Measurements from ENCODE around the gene ATOH7. TPM values are rescaled to one million over a fixed set of nuclear protein-coding genes. Genes with fewer than 3 reads are reported as not detected.

Gene ATOH7
- total RNA-seq, 1 experiment from 2014 or later: not detected

DNA sequence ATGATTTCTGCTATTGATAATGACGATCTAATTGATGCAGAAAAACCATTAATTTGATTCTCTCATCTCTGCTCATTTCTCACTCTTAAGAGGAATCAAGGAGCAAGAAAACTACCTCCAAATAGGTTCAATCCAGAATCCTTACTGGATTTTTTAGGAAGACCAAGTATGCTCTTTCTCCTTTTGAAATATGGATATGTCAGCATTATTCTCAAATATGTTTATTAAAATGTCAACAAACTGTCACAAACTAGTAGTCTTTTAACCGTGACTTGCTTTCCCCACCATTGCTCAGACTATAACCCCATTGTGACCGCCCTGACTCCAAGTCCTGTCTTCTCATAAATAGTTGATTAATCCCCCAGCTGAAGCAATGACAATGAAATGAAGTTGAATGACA is 1.1 kb upstream of the ATOH7 start:
- Histone ChIP-seq H2AFZ (no peak overlapping the region), H3K79me2 (ENCODE audit: low read depth) (no peaks in the 10 kb centered on the region), H3K27me3 (ENCODE audit: insufficient read depth, low read depth) (no peaks in the 10 kb centered on the region), H3K4me1 (replicated peaks; ENCODE audit: insufficient read depth) (peaks cover 15% of the 10 kb centered on the region), H3K9me3 (ENCODE audit: insufficient read depth, low read depth) (no peaks in the 10 kb centered on the region), H4K20me1 (ENCODE audit: insufficient read depth) (no peaks in the 10 kb centered on the region), H3K4me3 (no peak overlapping the region), H3K4me2 (no peak overlapping the region), H3K9me2 (ENCODE audit: insufficient read depth) (no peaks in the 10 kb centered on the region), H3F3A (ENCODE audit: insufficient read depth, low read depth) (no peaks in the 10 kb centered on the region), H3K36me3 (ENCODE audit: low read depth) (no peaks in the 10 kb centered on the region), H3K27ac (no peak overlapping the region)
- DNase-seq: no peak
- ChIA-PET CTCF (no interaction called here), POLR2A (ENCODE audit: unreplicated experiment) (no interaction called here)
- BruUV-seq (replicated peaks): no TSS peak
- intact Hi-C loops (cut with micrococcal nuclease; ENCODE audit: unreplicated experiment): no loop called here
- TF ChIP-seq EZH2 (IDR thresholded peaks at IDR 0.05; ENCODE audit: low read depth): no peak
- TF ChIP-seq CTCF (conservative IDR thresholded peaks at IDR 0.05): no peak

DNA sequence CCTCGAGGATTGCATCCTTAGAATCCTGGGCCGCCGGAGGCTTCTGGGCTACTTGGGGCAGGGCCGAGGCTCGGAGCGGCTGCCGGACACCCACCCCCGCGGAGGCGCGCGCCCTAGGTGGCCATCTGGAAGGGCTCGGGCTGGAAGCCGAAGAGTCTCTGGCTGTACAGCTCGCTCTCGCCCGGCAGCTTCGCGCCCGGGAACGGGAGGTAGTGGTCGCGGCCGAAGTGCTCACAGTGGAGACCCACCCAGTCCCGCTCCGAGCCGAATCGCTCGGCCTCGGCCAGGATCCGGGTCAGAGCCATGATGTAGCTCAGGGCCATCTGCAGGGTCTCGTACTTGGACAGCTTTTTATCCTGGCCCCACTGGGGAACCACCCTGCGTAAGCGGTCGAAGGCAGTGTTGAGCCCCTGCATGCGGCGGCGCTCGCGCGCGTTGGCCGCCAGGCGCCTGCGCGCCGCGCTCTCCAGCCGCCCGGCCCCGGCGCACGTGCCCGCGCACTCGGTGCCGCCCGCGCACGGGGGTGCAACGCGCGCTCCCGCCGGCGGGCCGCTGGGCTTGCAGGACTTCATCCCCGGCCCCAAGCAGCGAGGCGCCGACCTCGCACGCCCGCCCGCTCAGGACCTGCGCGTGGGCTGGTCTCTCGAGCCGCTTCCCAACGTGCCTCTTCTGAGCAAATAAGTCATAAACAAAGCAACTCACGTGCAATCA is 652 bp downstream of the ATOH7 start:
- H3F3A ChIP-seq (ENCODE audit: insufficient read depth, low read depth): no peaks in the 10 kb centered on the region

GRCh38 chr10:68230268-68230667 is 1.6 kb downstream of the ATOH7 start:
- no peak for DNase-seq
- ChIA-PET POLR2A (ENCODE audit: unreplicated experiment) (no interaction called here), CTCF (interaction anchor here (1.6 kb wide), 2 partner anchors 18 to 23 kb away, joined by 3 to 4 read pairs; no protein-coding TSS in a partner anchor)
- Histone ChIP-seq H2AFZ (no peak overlapping the region), H3K4me3 (no peak overlapping the region; the same call in 1 of the 2 replicates), H4K20me1 (ENCODE audit: insufficient read depth) (no peaks in the 10 kb centered on the region), H3K36me3 (ENCODE audit: low read depth) (no peaks in the 10 kb centered on the region), H3K4me1 (replicated peaks; ENCODE audit: insufficient read depth) (peaks cover 15% of the 10 kb centered on the region), H3K9me3 (ENCODE audit: insufficient read depth, low read depth) (no peaks in the 10 kb centered on the region), H3K79me2 (ENCODE audit: low read depth) (no peaks in the 10 kb centered on the region), H3F3A (ENCODE audit: insufficient read depth, low read depth) (no peaks in the 10 kb centered on the region), H3K9me2 (ENCODE audit: insufficient read depth) (no peaks in the 10 kb centered on the region), H3K27ac (no peak overlapping the region), H3K4me2 (peak overlapping the region; percentile 83), H3K27me3 (ENCODE audit: insufficient read depth, low read depth) (no peaks in the 10 kb centered on the region)
- TF ChIP-seq CTCF (conservative IDR thresholded peaks at IDR 0.05) (no peak), EZH2 (IDR thresholded peaks at IDR 0.05; ENCODE audit: low read depth) (no peak)
- BruUV-seq (replicated peaks): no TSS peak
- intact Hi-C loops (cut with micrococcal nuclease; ENCODE audit: unreplicated experiment): no loop called here

More for the DNA sequence above, 652 bp downstream of the ATOH7 start:
- TF ChIP-seq CTCF (conservative IDR thresholded peaks at IDR 0.05): no peak; the same call in 1 of the 2 replicates
- no peak for TF ChIP-seq EZH2 (IDR thresholded peaks at IDR 0.05; ENCODE audit: low read depth)
- TSS peak; percentile 69 for BruUV-seq (replicated peaks)
- CTCF ChIA-PET: interaction anchor here (1.6 kb wide), 2 partner anchors 19 to 24 kb away, joined by 3 to 4 read pairs; no protein-coding TSS in a partner anchor
- H3K36me3 ChIP-seq (ENCODE audit: low read depth): no peaks in the 10 kb centered on the region
- no peaks in the 10 kb centered on the region for H3K9me2 ChIP-seq (ENCODE audit: insufficient read depth)
- intact Hi-C loops (cut with micrococcal nuclease; ENCODE audit: unreplicated experiment): no loop called here
- DNase-seq: peak; percentile 39 to 75
- POLR2A ChIA-PET (ENCODE audit: unreplicated experiment): interaction anchor here (0.6 kb wide), 1 partner anchor 178 kb away, joined by 3 read pairs; no protein-coding TSS in a partner anchor
- H3K9me3 ChIP-seq (ENCODE audit: insufficient read depth, low read depth): no peaks in the 10 kb centered on the region
- H3K27ac ChIP-seq: no peak overlapping the region
- peak overlapping the region; percentile 96 for H2AFZ ChIP-seq
- H3K4me3 ChIP-seq: peak overlapping the region; percentile 56
- H4K20me1 ChIP-seq (ENCODE audit: insufficient read depth): no peaks in the 10 kb centered on the region
- peaks cover 15% of the 10 kb centered on the region for H3K4me1 ChIP-seq (replicated peaks; ENCODE audit: insufficient read depth)
- H3K79me2 ChIP-seq (ENCODE audit: low read depth): no peaks in the 10 kb centered on the region
- peak overlapping the region; percentile 83 for H3K4me2 ChIP-seq
- H3K27me3 ChIP-seq (ENCODE audit: insufficient read depth, low read depth): no peaks in the 10 kb centered on the region

All from PC-9 (cell line).